HepG2 (cell line): Measurements from ENCODE around the gene MSRB3. TPM values are rescaled to one million over a fixed set of nuclear protein-coding genes. Genes with fewer than 3 reads are reported as not detected.

ENCODE experiments used
- ATAC-seq: fragments of 200-7000 bp; cut with Tn5 transposase; 3 replicates; pipeline ENCODE4 v1.9.1; 2020; ENCODE audit warnings: mild to moderate bottlenecking, moderate library complexity
- BruUV-seq: library from RNA; stranded (reverse); fragments of 400-500 nt; replicated peaks from 2 replicates; lab custom pipeline; 2021; lab: Mats Ljungman, UMichigan
- CTCF ChIA-PET: fragments of 300-600 bp; formaldehyde crosslinking; extraction: SDS; loops from one replicate; lab custom pipeline; 2021; ENCODE audit warnings: low total read pairs, inconsistent platforms, low intra/inter-chr PET ratio; lab: Yijun Ruan, JAX
- POLR2A ChIA-PET: fragments of 350-600 bp; sonication (Branson Sonifier 250); formaldehyde crosslinking; loops from one replicate; lab custom pipeline; 2020; ENCODE audit warnings: antibody characterized with exemption, inconsistent platforms; lab: Yijun Ruan, JAX
- DNase-seq: peaks from one replicate; pipeline ENCODE4 v3.0.0-alpha.2; 2015; ENCODE audit warnings: low spot score
- FAIRE-seq: peaks from 3 replicates; lab custom pipeline; 2011; peaks lifted over from hg19 to GRCh38; lab: Jason Lieb, UNC
- H2AFZ ChIP-seq: one replicate; pipeline ENCODE4 v1.6.1; 2011; ENCODE audit warnings: low read length, inconsistent platforms
- H3K27ac ChIP-seq: fragments of 300-600 bp; 3 replicates; pipeline ENCODE4 v1.8.0; 2011; ENCODE audit warnings: mixed run types, mild to moderate bottlenecking, mixed read lengths, low read length, inconsistent platforms; ENCODE audit not compliant: insufficient read depth; ENCODE audit errors: extremely low read length
- H3K27me3 ChIP-seq, 2 experiments: fragments of 200-600 bp in 1 of 2; 2 replicates in 1 of 2; 3 replicates in 1 of 2; pipeline versions ENCODE4 v1.6.0 to v1.8.0; 2011; ENCODE audit warnings: low read length in 2 of 2, mild to moderate bottlenecking in 2 of 2, moderate library complexity in 2 of 2, inconsistent platforms in 1 of 2; ENCODE audit not compliant: insufficient read depth in 2 of 2, control insufficient read depth in 1 of 2
- H3K36me3 ChIP-seq, 2 experiments: fragments of 200-600 bp in 1 of 2; replicated peaks in 1 of 2; 2 replicates in 1 of 2; 3 replicates in 1 of 2; pipeline versions ENCODE4 v1.5.1 to v1.8.0; 2011; ENCODE audit warnings: low read length in 2 of 2, inconsistent platforms in 1 of 2; ENCODE audit not compliant: insufficient read depth in 2 of 2, control insufficient read depth in 1 of 2
- H3K4me1 ChIP-seq: 2 replicates; pipeline ENCODE4 v1.5.1; 2012; ENCODE audit warnings: low read length, inconsistent platforms; ENCODE audit not compliant: insufficient read depth
- H3K4me2 ChIP-seq: 2 replicates; pipeline ENCODE4 v1.6.0; 2011; ENCODE audit warnings: low read depth, low read length, inconsistent platforms
- H3K4me3 ChIP-seq, 3 experiments: fragments of 200-600 bp in 1 of 3; sonication (generic), shearing (Covaris generic) in 1 of 3; replicated peaks in 1 of 3; 2 replicates each; pipeline ENCODE4 v1.5.1; 2011 to 2016; ENCODE audit warnings: low read length in 3 of 3, inconsistent platforms in 2 of 3, low read depth in 2 of 3, mild to moderate bottlenecking in 2 of 3, control low read depth in 1 of 3, mixed read lengths in 1 of 3; ENCODE audit not compliant: insufficient read depth in 1 of 3
- H3K79me2 ChIP-seq: one replicate; pipeline ENCODE4 v1.6.1; 2011; ENCODE audit warnings: low read length, inconsistent platforms; ENCODE audit not compliant: insufficient read depth
- H3K9ac ChIP-seq: 2 replicates; pipeline ENCODE4 v1.6.0; 2011; ENCODE audit warnings: mild to moderate bottlenecking, low read depth, low read length, inconsistent platforms; ENCODE audit not compliant: insufficient read depth
- H3K9me3 ChIP-seq: 2 replicates; pipeline ENCODE4 v1.5.1; 2012; ENCODE audit warnings: mild to moderate bottlenecking, low read length
- H4K20me1 ChIP-seq: 2 replicates; pipeline ENCODE4 v1.6.0; 2011; ENCODE audit warnings: inconsistent platforms, mild to moderate bottlenecking, low read length, moderate library complexity; ENCODE audit not compliant: insufficient read depth
- EHMT2 ChIP-seq: fragments of 200-600 bp; sonication (generic); IDR thresholded peaks from 2 replicates; pipeline ENCODE4 v1.7.0; 2017; ENCODE audit warnings: antibody characterized with exemption, low read depth, low read length, borderline replicate concordance
- LCORL ChIP-seq, 2 experiments: fragments of 450-650 bp in 1 of 2; sonication (generic) in 1 of 2; formaldehyde crosslinking in 1 of 2; IDR thresholded peaks; 2 replicates each; pipeline versions ENCODE4 v1.5.0 to v1.6.1; 2017 to 2020; ENCODE audit warnings: antibody characterized with exemption in 1 of 2, missing genetic modification reagents in 1 of 2
- ZFP36 ChIP-seq: fragments of 150-350 bp; IDR thresholded peaks from 2 replicates; pipeline ENCODE4 v1.6.1; 2018; ENCODE audit warnings: borderline replicate concordance, low read length, low read depth; ENCODE audit not compliant: partially characterized antibody
- WGBS: methylation state at CpG from one replicate; pipeline ENCODE4 v1.1.6; 2017; ENCODE audit warnings: low lambda C conversion rate; 5-methylcytosine and 5-hydroxymethylcytosine counted together
- in situ Hi-C: cut with HindIII; loops from 2 replicates; pipeline ENCODE4 v1.10.0; 2017; ENCODE audit warnings: low pct_unique_long_range_greater_than_20kb; ENCODE audit not compliant: extremely low pct_ligation_motif_present
- intact Hi-C: fragments of 100-400 bp; cut with micrococcal nuclease; formaldehyde crosslinking; loops from one replicate; pipeline ENCODE4 v1.10.0; 2022; ENCODE audit not compliant: unreplicated experiment
- polyA plus RNA-seq, 8 experiments: library from polyadenylated mRNA; depleted of rRNA in 3 of 8; stranded (reverse) in 7 of 8; unstranded in 1 of 8; fragments of >200 nt; fragmentation: Illumina TruSeq in 4 of 8; extraction: Trizol in 4 of 8; gene quantifications; 2 replicates each; pipeline versions ENCODE4 v1.2.1 to v1.2.3, GENCODE V29; 2011 to 2016; ENCODE audit warnings: low read depth in 4 of 8, missing spikeins in 1 of 8, mixed read lengths in 1 of 8; ENCODE audit not compliant: insufficient read depth in 1 of 8
- total RNA-seq, 5 experiments: library from RNA; depleted of rRNA; stranded (reverse); fragments of >200 nt; fragmentation: Illumina TruSeq; extraction: Trizol; gene quantifications; 2 replicates each; pipeline ENCODE4 v1.2.3, GENCODE V29; 2016; ENCODE audit warnings: low read depth in 1 of 5
- TF ChIP-seq, protein P1 (sequence below), 2 experiments: sonication (generic) in 1 of 2; formaldehyde crosslinking in 1 of 2; IDR thresholded peaks; 2 replicates each; pipeline versions ENCODE4 v1.5.1 to v1.6.1; 2011 to 2020; ENCODE audit warnings: borderline replicate concordance in 1 of 2, low read depth in 1 of 2, low read length in 1 of 2, mild to moderate bottlenecking in 1 of 2, missing genetic modification reagents in 1 of 2, moderate library complexity in 1 of 2
- TF ChIP-seq, protein P2 (sequence below), 2 experiments: fragments of 450-650 bp in 1 of 2; sonication (generic) in 1 of 2; formaldehyde crosslinking in 1 of 2; IDR thresholded peaks; 2 replicates each; pipeline versions ENCODE4 v1.6.1 to v1.8.0; 2016 to 2022; ENCODE audit warnings: antibody characterized with exemption in 1 of 2, mild to moderate bottlenecking in 1 of 2, missing genetic modification reagents in 1 of 2
- TF ChIP-seq, protein P3 (sequence below): sonication (generic); formaldehyde crosslinking; IDR thresholded peaks from 2 replicates; pipeline ENCODE4 v1.4.0; 2020; ENCODE audit warnings: missing genetic modification reagents, low read depth, mild to moderate bottlenecking, borderline replicate concordance
- TF ChIP-seq, protein P4 (sequence below): sonication (generic); formaldehyde crosslinking; IDR thresholded peaks from 2 replicates; pipeline ENCODE4 v1.4.0; 2020; ENCODE audit warnings: missing genetic modification reagents

Gene MSRB3
- total and polyA plus RNA-seq, 2 of the 13 experiments (the other 11 are each of a cell fraction or from before 2014, with no cell fraction given), result 1.5 to 1.9 TPM

DNA sequence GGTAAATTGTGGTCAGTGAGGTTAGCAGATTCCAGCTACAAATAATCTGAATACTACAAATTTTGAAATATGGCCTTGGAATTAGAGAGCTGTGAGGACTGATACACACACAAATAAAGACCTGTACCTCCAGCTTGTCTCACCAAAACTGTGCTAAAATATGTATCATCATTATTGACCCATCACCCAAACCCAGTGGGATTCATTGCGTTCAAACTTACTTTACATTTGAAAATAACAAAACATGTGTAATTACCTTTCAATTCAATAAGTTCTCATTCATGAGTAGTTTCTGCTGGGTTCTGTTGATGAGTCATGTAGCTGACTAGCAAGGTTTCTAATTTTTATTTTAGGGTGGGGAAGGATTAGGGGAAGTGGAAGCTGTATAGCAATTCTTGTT is 170.9 kb downstream of the MSRB3 start:
- BruUV-seq, result no TSS peak
- no peaks in the 10 kb centered on the region for H3K4me1 ChIP-seq
- intact Hi-C loops, result no loop called here
- TF ChIP-seq, protein P1, sequence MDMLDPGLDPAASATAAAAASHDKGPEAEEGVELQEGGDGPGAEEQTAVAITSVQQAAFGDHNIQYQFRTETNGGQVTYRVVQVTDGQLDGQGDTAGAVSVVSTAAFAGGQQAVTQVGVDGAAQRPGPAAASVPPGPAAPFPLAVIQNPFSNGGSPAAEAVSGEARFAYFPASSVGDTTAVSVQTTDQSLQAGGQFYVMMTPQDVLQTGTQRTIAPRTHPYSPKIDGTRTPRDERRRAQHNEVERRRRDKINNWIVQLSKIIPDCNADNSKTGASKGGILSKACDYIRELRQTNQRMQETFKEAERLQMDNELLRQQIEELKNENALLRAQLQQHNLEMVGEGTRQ (IDR thresholded peaks at IDR 0.05; ENCODE audit: low read depth, low read length), result no peak
- TF ChIP-seq, protein P1 (CRISPR knock-in tag; IDR thresholded peaks at IDR 0.05; ENCODE audit: borderline replicate concordance), result no peak
- TF ChIP-seq LCORL (IDR thresholded peaks at IDR 0.05) (no peak), LCORL (CRISPR knock-in tag; IDR thresholded peaks at IDR 0.05) (no peak), ZFP36 (no peak), EHMT2 (no peak)
- TF ChIP-seq, protein P2, sequence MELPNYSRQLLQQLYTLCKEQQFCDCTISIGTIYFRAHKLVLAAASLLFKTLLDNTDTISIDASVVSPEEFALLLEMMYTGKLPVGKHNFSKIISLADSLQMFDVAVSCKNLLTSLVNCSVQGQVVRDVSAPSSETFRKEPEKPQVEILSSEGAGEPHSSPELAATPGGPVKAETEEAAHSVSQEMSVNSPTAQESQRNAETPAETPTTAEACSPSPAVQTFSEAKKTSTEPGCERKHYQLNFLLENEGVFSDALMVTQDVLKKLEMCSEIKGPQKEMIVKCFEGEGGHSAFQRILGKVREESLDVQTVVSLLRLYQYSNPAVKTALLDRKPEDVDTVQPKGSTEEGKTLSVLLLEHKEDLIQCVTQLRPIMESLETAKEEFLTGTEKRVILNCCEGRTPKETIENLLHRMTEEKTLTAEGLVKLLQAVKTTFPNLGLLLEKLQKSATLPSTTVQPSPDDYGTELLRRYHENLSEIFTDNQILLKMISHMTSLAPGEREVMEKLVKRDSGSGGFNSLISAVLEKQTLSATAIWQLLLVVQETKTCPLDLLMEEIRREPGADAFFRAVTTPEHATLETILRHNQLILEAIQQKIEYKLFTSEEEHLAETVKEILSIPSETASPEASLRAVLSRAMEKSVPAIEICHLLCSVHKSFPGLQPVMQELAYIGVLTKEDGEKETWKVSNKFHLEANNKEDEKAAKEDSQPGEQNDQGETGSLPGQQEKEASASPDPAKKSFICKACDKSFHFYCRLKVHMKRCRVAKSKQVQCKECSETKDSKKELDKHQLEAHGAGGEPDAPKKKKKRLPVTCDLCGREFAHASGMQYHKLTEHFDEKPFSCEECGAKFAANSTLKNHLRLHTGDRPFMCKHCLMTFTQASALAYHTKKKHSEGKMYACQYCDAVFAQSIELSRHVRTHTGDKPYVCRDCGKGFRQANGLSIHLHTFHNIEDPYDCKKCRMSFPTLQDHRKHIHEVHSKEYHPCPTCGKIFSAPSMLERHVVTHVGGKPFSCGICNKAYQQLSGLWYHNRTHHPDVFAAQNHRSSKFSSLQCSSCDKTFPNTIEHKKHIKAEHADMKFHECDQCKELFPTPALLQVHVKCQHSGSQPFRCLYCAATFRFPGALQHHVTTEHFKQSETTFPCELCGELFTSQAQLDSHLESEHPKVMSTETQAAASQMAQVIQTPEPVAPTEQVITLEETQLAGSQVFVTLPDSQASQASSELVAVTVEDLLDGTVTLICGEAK (IDR thresholded peaks at IDR 0.05), result no peak
- TF ChIP-seq, protein P2 (CRISPR knock-in tag; IDR thresholded peaks at IDR 0.05), result no peak
- TF ChIP-seq, protein P3, sequence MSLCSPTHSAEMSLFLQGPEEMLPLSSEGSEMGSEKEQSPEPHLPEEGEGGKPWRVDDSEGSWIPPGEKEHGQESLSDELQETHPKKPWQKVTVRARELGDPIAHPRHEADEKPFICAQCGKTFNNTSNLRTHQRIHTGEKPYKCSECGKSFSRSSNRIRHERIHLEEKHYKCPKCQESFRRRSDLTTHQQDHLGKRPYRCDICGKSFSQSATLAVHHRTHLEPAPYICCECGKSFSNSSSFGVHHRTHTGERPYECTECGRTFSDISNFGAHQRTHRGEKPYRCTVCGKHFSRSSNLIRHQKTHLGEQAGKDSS (CRISPR knock-in tag), result no peak
- TF ChIP-seq, protein P4, sequence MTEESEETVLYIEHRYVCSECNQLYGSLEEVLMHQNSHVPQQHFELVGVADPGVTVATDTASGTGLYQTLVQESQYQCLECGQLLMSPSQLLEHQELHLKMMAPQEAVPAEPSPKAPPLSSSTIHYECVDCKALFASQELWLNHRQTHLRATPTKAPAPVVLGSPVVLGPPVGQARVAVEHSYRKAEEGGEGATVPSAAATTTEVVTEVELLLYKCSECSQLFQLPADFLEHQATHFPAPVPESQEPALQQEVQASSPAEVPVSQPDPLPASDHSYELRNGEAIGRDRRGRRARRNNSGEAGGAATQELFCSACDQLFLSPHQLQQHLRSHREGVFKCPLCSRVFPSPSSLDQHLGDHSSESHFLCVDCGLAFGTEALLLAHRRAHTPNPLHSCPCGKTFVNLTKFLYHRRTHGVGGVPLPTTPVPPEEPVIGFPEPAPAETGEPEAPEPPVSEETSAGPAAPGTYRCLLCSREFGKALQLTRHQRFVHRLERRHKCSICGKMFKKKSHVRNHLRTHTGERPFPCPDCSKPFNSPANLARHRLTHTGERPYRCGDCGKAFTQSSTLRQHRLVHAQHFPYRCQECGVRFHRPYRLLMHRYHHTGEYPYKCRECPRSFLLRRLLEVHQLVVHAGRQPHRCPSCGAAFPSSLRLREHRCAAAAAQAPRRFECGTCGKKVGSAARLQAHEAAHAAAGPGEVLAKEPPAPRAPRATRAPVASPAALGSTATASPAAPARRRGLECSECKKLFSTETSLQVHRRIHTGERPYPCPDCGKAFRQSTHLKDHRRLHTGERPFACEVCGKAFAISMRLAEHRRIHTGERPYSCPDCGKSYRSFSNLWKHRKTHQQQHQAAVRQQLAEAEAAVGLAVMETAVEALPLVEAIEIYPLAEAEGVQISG (CRISPR knock-in tag), result no peak

More for the DNA sequence above, 170.9 kb downstream of the MSRB3 start:
- in situ Hi-C loops, result no loop called here
- ATAC-seq, result no peak
- no peaks in the 10 kb centered on the region for H3K9me3 ChIP-seq
- ChIA-PET CTCF (no interaction called here), POLR2A (no interaction called here)
- no peak for DNase-seq
- no peaks in the 10 kb centered on the region for H3K79me2 ChIP-seq
- H2AFZ ChIP-seq, result no peak overlapping the region
- H4K20me1 ChIP-seq, result no peaks in the 10 kb centered on the region
- no peak overlapping the region for H3K9ac ChIP-seq
- 84% methylated on average over 1 of the region's 1 CpG for WGBS
- H3K4me3 ChIP-seq, result no peak overlapping the region
- FAIRE-seq, result no peak
- no peak overlapping the region for H3K4me2 ChIP-seq
- H3K27me3 ChIP-seq, result no peaks in the 10 kb centered on the region
- H3K36me3 ChIP-seq, result no peaks in the 10 kb centered on the region
- H3K27ac ChIP-seq, result no peak overlapping the region
